Right forelimb (tissue), 1 donor: ENCODE measurements around the gene FAM174A.

Experiments used
- DNase-seq: peaks from one replicate; pipeline ENCODE4 v3.0.0-alpha.2; 2018

Gene FAM174A

DNA sequence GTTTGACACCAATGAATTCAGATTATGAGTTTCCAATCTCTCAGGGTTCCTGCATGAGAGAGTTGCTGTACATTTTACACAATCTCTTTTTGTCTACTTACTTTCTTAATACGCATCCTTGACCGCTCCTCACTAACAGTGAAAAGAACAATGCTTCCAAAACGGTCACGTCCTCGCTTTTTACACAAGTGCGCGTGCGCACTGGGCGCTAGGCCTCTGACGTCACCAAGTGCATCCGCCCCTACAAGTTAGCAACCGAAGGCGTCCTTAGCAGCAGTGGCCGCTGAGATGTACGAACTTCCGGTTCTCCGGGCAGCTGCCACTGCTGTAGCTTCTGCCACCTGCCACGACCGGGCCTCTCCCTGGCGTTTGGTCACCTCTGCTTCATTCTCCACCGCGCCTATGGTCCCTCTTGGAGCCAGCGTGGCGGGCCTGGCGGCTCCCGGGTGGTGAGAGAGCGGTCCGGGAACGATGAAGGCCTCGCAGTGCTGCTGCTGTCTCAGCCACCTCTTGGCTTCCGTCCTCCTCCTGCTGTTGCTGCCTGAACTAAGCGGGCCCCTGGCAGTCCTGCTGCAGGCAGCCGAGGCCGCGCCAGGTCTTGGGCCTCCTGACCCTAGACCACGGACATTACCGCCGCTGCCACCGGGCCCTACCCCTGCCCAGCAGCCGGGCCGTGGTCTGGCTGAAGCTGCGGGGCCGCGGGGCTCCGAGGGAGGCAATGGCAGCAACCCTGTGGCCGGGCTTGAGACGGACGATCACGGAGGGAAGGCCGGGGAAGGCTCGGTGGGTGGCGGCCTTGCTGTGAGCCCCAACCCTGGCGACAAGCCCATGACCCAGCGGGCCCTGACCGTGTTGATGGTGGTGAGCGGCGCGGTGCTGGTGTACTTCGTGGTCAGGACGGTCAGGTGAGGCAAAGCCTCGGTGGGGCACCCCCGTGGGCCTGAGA lies at the start of gene FAM174A:
TSS of gene FAM174A (plus strand) at position 315 of the 946 bp plus-strand sequence. CDS start at position 472, 157 bp downstream.
- DNase-seq, result peak; percentile 97

DNA sequence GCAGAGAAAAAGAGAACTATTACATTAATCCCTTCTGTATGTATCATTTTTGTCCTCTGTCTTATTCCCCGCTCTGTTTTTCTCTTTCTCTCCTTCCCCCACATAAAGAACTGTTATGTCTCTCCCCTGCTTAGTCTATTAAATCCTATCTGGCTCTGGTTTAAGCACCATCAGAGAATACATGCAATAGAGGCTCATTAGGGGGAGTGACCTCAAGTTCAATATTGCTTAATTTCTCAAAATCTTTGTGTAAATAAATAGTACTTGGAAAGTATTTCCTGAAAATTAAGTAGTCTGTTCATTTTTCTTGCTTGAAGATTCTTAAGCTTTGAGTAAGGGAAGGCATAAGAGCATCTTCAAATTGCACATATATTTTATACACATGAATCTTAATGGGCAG lies 41.2 kb upstream of the FAM174A start:
- DNase-seq, result no peak

DNA sequence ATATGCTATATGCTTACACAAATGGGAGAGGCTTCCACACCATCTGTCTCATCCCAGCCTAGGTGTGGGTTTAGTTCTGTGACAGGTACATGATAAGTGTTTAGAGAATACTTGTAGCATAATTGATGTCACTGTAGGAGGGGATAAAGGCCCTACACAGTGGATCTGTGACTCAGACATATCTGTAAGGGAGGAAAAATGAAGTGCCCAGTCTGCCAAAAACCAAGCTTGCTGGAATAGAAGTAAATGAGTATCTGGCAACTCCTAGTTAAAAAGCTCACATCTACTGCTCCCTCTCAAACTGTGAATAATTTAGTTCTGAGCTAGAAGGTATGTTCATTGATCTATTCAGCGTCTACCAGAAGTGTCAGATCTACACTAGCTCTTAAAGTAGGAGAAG lies 38.9 kb upstream of the FAM174A start:
- DNase-seq, result no peak

DNA sequence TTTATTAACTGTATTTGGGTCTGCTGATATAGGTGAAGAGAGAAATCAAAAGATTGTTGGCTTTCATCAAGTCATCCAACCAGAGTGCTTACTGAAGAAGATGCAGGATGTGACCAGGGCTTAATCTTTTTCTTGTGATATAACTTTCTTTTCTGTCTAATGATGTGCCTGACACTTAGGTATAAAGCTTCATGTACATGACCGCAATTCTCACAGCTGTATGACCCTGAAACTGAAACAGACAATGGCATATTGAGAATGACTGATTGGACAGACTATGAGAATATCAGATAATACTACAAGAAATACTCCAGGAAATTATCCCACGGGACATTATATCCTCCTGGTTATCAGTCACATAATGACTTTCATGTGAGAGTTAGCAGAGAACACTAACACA lies 32.5 kb upstream of the FAM174A start:
- DNase-seq, result no peak

DNA sequence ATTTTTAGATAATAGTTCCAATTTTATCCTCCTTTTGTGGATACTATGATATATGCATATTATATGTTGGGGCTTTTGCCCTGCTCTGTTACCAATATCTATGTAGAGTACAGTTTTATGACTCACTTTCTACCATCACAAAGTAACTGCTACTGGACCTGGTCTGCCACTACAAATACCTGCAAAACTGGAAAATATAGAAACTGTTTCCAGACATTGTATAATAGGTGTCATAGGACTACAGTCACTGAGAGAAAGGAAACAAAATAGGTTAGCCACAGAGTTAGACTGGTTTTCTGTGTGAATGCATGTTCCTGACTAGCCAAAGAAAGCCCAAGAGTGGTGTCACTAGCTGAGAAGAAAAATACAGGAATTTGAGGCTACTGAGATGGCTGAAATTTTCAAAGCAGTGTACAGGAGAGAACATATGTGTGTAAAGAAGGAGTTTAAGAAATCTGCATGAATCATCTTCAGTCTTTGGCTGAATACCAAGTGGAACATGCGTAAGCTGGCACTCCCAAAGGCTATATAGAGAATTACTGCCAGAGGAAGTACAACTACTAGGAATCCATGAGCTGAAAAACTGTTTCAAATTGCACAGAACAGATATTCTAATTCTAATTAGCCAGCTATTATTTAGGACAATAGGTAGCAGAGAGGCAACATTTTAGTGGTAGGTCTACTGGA lies 29.0 kb upstream of the FAM174A start:
- no peak for DNase-seq

DNA sequence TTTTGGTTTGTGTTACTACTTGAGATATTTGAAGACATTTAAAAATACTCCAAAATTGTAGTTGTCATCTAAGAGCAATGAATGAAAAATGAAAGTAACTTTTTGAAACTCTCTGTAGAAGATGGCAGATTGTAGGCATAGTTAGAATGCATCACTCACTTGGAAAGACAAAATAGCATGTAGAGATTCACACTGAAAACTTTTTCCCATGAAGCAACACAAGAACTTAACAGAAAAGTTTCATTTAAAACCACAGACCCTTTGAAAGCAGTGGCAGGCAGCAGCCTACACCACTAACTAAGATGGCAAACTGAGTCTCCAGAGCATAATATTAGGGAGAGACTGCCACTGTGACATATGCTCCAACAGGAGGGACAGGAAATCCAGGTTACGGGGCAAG lies 18.9 kb upstream of the FAM174A start:
- no peak for DNase-seq

DNA sequence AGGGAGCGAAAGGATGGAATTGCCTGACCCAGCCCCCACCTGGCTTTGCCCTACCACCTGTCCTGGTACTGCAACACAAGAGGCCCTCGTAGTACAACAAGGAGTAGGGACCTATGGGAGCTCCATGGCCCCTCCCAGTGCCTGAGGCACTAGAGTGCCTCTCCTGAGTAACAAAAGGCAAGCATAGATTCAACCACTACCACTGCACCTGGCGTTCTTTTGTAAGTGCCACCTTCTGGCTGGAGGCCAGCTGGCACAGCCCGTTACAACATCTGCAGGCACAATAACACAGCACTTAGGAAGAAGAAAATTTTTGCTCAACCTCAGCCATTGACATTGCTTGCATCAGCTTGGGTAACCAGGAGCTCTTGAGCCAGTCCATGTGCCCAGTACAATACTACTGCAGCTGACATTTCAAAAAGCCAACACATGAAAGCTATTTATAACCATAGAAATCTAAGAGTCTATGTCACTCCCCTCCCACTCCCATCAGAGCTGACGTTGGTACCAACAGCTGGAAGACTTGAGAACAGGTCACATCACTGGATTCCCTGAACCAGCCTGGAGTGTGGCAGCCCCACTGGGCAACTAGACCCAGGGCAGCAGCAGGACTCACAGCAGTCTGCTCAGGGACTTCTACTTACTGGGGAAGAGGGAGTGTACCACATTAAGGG lies 17.7 kb upstream of the FAM174A start:
- DNase-seq, result no peak

DNA sequence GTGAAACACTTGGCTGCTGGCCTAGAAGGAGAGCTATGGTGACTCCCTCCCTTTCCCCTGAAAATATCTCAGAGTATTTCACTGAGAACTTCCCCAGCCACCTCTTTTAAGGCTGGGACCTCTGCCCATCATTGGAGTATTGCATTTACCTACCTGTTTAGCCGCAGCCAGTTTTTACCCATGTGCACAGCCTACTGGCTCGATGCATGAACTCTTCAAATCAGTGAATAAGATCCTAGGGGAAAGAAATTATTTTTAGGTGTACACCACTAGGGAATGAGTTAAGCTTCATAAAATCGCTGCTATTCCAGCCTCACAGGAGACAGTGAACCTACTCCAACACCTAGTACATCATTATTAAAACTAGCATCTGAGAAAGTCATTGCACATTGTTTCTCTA lies 16.8 kb upstream of the FAM174A start:
- DNase-seq, result no peak

DNA sequence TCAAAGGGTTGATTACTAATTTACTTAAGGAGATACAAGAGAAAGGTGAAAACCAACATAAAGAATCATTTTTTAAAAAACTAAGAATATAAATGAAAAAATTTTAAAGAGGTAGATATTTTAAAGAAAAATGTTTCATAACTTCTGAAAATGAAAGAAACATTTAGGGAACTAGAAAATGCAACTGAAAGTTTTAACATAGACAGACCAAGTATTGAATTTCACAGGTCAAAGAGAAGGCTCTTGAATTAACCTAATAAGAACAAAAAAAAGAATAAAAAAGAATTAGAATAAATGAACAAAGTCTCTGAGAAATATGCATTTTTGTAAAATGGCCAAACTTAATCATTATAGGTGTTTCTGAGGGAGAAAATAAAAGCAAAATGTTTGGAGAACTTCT lies 16.1 kb upstream of the FAM174A start:
- no peak for DNase-seq

DNA sequence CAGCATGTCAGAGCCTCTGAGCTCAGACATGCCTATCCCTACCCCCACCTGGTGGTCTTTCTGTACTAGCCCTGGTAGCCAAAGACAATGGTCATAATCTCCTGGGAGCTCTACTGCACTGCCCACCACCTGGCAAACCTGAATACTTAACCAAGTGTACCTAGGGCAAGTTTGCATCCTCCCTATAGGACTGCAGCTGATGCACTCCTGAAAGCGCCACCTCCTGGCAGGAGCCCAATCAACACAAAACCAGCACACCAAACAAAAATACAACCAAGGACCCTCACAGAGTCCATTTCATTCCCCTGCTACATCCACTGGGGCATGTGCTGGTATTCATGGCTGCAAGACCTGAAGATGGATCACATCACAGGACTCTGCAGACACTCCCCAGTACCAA lies 14.8 kb upstream of the FAM174A start:
- DNase-seq, result no peak

DNA sequence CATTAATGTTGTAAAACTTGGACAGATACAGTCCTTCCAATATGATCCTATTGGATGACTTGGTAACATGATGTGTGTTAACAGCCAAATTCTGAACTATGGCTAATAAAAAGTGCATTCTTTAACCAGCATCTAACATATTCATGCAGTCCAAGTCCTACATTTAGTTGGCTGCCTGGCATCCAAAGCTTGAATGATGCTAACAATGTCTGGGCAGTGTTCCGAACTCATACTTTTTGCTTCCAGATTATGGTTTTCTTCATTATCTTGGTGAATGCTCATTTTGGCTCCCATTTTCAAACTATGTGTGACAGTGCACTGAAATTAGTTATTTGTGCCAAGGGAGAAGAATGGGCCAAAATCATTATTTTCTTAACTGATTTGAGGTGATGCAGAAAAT lies 2.8 kb downstream of the FAM174A start:
- DNase-seq, result no peak

DNA sequence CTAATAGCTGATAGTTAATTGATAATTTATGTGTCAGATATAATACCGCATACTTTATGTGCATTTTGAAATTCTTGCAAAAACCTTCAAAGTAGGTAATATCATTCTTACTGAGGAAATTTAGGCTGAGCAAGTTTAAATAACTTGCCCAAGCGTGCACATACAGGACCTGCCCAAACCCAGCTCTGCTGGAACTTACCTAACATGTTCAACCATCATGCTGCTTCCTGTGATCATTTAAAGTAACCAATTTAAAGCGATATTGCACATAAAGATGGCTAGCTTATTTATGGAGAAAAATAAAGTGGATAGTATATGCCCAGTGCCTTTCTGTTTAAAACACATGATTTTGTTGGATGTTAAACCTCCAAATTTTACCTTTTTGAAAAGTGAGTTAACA lies 4.3 kb downstream of the FAM174A start:
- no peak for DNase-seq

DNA sequence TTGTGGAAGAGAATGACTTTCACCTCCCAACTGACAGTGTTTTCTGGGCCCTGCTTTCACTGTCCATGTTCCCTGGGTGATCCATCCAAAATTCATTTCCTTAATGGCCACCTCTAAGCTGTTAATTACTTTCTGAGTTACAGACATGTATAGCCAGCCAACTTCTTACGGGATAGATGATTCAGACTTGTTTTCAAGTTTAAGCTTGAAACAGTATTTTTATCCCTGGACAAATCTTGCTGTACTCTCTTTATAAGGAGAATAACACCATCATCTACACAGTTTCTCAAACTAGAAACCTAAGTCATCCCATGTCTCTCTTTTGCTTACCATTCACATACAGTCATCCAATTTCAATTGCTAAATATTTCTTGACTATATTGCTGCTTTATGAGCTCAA lies 6.9 kb downstream of the FAM174A start:
- DNase-seq, result no peak

DNA sequence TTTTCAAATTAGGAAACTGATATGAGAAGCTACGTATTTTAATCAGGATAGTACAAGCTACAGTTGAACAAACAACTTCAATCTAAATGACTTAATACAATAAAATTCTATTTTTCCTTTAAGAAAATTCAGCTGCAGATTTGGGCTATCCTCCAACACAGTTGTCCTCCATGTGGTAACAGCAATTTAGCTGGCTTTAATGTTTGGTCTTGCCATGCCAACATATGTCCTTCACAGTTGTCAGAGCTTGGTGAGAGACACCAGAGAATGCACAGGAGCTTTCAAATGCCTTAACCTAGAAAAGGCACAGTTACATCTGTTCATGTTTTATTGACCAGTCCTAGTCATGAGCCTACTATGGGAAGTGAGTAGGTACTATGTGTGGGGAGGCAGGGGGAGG lies 10.8 kb downstream of the FAM174A start:
- no peak for DNase-seq

DNA sequence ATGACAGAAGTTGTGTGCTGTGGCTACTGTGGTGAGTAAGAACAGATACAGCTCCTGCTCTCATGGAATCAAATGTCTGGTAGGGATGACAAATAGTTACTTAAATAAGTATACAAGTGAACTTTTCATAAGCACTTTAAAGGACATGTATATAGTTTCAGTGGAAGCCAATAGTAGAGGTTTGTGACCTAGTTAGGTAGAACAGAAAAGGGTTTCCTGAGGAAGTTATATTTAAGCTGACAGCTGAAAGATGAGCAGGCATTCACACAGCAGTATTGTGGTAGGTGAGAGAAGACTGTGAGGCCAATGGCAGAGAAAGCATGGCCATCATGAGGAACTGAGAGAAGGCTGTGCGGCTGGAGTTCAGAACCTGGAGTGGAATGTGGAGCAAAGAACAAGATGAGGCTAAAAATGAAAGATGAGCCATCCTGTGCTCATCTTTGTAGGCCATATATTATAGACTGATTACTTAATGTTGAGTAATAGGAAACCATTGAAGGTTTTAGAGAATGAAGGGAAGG lies 15.4 kb downstream of the FAM174A start:
- no peak for DNase-seq

DNA sequence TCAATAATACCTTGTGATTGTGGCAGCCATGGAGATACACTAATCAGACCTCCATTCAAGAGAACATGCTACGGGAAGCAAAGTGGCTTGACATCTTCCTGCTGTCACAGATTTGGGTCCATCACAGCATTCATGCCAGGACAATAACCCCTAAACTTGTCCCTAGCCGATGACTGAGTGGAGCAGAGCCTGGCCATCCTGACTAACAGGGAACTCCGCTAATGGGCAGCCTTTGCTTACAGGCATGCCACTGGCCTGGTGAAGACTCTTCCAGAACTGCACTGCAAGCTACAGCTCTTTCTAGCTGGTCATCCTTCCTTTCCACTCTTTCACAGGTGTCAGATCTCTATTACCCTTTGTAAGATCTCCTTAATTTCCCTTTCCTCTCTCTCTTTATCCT lies 16.0 kb downstream of the FAM174A start:
- no peak for DNase-seq

DNA sequence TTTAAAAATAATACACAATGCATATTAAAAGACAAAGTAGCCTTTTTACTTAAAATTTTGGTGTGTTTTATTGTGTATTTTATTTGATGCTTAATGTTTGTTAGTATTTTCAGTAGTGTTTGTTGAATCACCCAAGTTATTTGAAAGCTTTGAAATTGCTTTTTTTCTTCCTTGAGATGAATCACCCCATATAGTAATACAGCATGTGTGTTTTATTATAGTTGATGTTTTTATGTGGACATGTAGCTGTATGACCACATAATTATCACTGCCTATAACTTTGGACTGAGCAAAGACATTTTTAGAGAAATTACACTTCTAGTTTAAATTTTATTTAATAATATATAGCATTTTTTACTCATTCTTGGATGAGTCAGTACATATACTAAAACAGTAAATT lies 18.0 kb downstream of the FAM174A start:
- no peak for DNase-seq

DNA sequence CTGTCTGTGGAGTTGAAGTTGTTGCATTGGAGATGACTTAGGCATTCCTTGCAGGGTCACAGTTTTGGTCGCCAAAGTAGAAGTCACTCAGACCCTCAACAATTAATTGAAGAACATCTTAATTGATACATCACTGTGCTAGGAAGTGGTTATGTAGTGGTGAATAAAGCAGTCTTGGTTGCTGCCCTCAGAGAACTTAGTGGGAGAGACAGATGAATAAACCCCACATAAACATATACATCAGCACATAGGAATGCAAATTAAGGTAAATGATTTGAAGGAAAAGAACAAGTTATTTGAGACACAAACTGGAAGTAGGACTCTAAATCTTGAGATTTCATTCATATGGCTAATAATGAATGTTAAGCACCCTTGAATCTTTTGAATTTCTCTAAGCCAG lies 25.7 kb downstream of the FAM174A start:
- no peak for DNase-seq

DNA sequence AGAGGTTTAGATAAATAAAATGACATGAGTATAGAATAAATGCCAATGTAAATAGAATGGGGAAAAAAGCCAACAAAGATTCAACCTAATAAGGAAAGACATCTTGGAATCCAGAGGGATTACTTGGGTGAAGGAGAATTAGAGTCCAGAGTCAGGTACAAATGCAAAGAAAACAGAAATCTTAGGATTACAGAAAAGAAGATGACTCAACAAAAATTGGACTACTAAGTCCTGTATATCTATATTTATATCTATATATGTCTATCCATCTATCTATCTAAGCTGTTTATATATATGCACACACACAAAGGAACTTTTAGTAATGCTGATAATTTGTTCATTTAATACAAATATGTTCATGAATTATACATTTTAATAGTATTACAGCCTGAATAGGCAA lies 27.6 kb downstream of the FAM174A start:
- DNase-seq, result no peak

DNA sequence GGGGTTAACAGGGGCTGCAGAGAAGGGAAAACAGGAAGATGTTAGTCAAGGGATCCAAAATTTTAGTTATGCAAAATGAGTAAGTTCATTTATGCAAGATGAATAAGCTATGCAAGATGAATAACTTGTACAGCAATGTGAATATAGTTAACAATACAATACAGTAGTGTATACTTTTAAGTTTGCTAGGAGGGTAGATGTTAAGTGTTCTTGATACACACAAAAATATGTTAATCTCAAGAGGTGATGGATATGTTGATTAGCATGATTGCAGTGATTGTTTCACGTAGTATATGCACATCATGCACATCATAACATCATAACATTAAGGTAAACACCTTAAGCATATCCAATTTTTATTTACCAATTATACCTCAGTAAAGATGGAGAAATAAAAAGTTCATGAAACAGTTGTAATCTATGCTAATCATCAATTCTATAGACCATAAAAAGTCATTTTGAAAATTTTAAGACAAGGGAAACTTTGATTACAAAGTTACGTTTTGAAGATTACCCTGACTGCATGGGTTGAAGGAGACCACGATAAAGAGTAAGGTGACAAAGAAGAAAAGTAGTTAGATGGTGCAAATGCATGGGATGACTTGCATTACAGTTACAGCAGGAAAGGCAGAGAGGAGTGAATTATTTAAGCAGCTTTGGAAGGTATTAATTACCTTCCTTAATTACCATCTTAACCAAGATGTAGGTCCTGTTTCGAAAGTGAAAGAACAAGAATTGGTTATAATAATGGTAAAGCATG lies 31.4 kb downstream of the FAM174A start:
- DNase-seq, result no peak

DNA sequence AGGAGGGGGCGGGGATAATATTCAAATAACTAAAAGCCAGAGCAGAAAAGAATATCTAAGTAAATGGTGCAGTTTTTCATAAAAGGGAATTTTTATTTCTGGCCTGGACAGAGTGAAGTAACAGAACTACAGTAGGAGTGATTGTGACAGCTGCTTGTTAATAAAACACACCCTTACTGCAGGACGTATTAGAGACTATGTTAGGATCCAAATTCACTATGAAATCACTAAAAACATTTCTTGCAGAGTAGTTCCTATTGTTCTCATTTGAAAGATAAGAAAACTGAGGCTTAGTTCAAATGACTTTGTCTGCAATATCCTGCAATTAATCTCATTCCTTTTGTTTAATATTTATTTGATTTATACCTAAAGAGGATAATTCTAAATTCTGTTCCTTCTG lies 39.5 kb downstream of the FAM174A start:
- no peak for DNase-seq

DNA sequence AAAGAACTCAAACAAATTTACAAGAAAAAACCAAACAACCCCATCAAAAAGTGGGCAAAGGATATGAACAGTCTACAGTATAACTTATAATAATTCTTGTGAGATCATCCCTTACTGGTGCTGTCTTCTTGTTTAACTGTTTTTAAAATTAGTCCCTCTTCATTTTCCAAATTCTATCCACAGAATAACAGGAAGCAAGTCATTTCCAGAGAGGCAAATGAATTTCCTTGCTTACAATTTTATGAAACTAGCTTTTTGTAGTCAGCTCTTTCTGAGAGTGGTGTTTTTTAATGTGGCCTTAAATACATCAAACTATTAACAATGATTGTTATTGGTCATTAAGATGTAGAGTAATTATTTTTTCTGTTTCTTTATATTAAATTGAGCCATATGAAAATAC lies 40.6 kb downstream of the FAM174A start:
- no peak for DNase-seq
